SK-N-MC (cell line): ENCODE results near the gene WDR90.

ENCODE experiments used
- DNase-seq: peaks from one replicate; pipeline ENCODE4 v3.0.0-alpha.2; 2011; ENCODE audit warnings: low read depth, low spot score
- H3K27ac ChIP-seq: fragments of 200-600 bp; sonication (generic); 2 replicates; pipeline ENCODE4 v1.5.1; 2016; ENCODE audit warnings: mixed run types
- H3K36me3 ChIP-seq: fragments of 200-600 bp; sonication (generic); 2 replicates; pipeline ENCODE4 v1.6.1; 2017; ENCODE audit warnings: antibody characterized with exemption, low read length, mixed read lengths; ENCODE audit not compliant: insufficient read depth
- H3K4me3 ChIP-seq: fragments of 200-600 bp; sonication (generic); 2 replicates; pipeline ENCODE4 v1.5.1; 2016
- H3K9ac ChIP-seq: fragments of 200-600 bp; sonication (generic); 2 replicates; pipeline ENCODE4 v1.8.0; 2017; ENCODE audit warnings: mixed run types, mixed read lengths; ENCODE audit not compliant: insufficient read length
- H3K9me3 ChIP-seq: fragments of 200-600 bp; sonication (generic); 2 replicates; pipeline ENCODE4 v1.6.1; 2017; ENCODE audit warnings: low read depth, mild to moderate bottlenecking, antibody characterized with exemption, low read length, moderate library complexity, mixed read lengths
- EZH2 ChIP-seq: fragments of 200-600 bp; sonication (generic); IDR thresholded peaks from one replicate; pipeline ENCODE4 v1.6.1; 2017; ENCODE audit warnings: antibody characterized with exemption
- FOXP2 ChIP-seq: optimal IDR thresholded peaks from 2 replicates; pipeline ENCODE3; 2011; ENCODE audit warnings: mild to moderate bottlenecking, moderate library complexity; ENCODE audit not compliant: insufficient read depth; ENCODE audit errors: extremely low read length, control extremely low read depth
- POLR2AphosphoS5 ChIP-seq: IDR thresholded peaks from 2 replicates; pipeline ENCODE4 v1.6.1; 2012; ENCODE audit warnings: mild to moderate bottlenecking, low read depth, low read length, borderline replicate concordance

WDR90 gene

DNA sequence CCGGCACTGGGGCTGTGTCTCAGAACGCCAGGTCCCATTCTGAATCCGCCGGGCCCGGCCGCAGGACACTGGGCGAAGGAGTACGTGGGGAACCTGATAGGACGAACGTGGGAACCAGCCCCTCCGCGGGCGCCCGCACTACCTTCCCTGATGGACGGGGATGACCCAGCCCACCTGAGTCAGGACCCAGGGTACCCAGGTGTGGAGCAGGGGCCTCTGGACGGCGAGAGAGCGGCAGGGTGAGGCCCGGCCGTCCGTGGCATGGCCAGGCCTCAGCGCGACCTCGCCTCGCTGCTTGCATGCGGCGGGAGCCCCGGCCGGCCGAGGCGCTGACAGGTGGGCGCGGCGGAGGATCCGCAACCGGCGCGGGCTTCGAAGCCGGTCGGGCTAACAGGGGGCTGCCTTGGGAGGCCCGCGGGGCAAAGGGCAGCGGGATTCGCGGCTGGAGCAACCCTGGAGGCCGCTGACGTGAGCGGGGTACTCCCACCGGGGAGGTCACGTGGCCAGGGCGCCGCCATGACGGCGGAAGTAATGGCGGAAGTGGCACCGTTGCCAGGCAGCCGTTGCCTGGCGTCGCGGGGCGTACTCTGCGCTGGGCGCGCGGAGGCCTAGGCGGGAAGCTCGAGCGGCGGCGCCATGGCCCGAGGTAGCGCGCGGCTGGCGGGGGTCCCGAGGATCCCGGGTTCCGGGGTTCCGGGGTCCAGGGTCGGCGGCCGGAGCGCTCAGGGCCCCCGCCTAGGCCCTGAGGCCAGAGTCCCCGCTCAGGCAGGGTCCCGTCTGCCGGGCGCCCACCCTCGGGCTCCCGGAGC, at the start of gene WDR90:
Gene WDR90 (plus strand): TSS at position 585 of the 809 bp plus-strand sequence. CDS start 52 bp downstream, at position 637.
- H3K27ac ChIP-seq: peak within 1 kb of the TSS; percentile 86
- no peaks in the 10 kb centered on the region for H3K9me3 ChIP-seq
- H3K36me3 ChIP-seq: no peaks in the 10 kb centered on the region
- H3K9ac ChIP-seq: peak within 1 kb of the TSS; percentile 96
- DNase-seq: peak; percentile 28
- TF ChIP-seq EZH2: no peak
- peak; percentile 78; the same call in 1 of the 2 replicates for TF ChIP-seq POLR2AphosphoS5
- no peak for TF ChIP-seq FOXP2
- peak within 1 kb of the TSS; percentile 91 for H3K4me3 ChIP-seq

DNA sequence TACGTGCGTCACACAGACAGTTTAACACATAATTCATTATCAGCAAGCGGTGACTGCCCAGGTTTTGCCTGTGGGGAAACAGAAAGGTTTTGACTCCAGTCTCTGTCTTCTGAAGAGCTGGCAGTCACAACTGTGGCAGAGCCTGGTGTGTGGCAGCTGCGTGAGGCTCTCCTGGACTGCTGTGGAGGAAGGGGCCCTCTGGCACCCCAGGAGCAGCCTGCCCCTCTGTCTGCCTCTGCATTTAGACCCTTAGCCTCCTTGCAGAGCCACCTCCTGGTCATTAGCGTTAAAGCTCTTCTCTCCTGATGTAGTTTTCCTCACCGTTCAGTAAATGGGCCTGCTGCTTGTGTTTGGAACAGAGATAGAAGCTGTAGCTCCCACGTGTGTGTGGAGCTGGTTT, 48.4 kb upstream of the WDR90 start:
- no peak for DNase-seq
- H3K9ac ChIP-seq: no peak overlapping the region
- H3K4me3 ChIP-seq: no peak overlapping the region
- no peaks in the 10 kb centered on the region for H3K9me3 ChIP-seq
- no peaks in the 10 kb centered on the region for H3K36me3 ChIP-seq
- no peak overlapping the region for H3K27ac ChIP-seq
- TF ChIP-seq FOXP2 (no peak), POLR2AphosphoS5 (no peak), EZH2 (no peak)

DNA sequence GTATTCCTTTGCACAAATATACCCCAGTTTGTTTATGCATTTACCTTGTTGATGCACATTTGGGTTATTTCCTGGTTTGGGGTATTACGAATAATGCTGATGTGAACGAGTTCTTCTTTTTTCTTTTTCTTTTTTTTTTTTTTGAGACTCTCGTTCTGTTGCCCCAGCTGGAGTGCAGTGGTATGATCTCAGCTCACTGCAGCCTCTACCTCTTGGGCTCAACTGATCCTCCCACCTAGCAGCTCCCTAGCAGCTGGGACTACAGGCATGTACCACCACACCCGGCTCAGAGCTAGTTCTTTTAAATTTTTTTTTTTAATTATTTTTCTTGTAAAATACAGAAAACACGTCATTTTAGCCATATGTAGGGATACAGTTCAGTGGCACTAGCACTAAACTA, 45.2 kb upstream of the WDR90 start:
- TF ChIP-seq EZH2: no peak
- TF ChIP-seq POLR2AphosphoS5: no peak
- no peak for TF ChIP-seq FOXP2
- no peaks in the 10 kb centered on the region for H3K9me3 ChIP-seq
- no peak for DNase-seq
- H3K9ac ChIP-seq: no peak overlapping the region
- no peaks in the 10 kb centered on the region for H3K36me3 ChIP-seq
- 0 out of 2 replicates have a peak overlapping the region, but pooled peaks have one; percentile 55 for H3K27ac ChIP-seq
- H3K4me3 ChIP-seq: peak overlapping the region; percentile 35; the same call in 1 of the 2 replicates

DNA sequence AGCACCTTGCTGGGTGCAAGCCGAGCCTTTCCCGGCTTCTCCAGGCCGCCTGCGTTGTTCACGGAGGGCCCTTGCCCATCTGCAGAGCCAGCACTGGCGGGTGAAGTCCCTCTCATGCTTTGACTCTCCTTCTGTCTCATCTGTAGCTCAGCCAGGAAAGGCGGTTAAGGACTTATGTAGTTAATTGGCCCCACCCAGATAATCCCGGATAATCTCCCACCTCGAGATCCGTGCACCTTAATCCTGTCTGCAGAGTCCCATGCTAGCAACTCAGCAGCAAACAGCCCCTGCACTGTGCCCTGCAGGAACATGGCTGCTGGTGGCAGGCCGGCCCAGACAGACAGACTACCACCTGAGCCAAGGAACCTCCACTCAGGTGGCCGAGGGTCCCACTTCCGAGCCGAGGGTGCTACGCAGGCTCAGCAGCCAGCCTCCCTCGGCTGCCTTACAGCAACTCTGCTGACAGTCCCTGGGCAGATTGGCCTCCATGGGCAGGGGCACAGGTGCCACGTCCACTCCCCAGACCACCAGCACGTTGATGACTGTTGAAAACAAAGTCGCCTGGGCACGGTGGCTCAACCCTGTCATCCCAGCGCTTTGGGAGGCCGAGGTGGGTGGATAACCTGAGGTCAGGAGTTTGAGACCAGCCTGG, 42.4 kb upstream of the WDR90 start:
- DNase-seq: no peak
- Histone ChIP-seq H3K36me3 (no peaks in the 10 kb centered on the region), H3K9ac (no peak overlapping the region), H3K9me3 (no peaks in the 10 kb centered on the region), H3K27ac (no peak overlapping the region), H3K4me3 (no peak overlapping the region)
- TF ChIP-seq EZH2: no peak
- no peak for TF ChIP-seq POLR2AphosphoS5

DNA sequence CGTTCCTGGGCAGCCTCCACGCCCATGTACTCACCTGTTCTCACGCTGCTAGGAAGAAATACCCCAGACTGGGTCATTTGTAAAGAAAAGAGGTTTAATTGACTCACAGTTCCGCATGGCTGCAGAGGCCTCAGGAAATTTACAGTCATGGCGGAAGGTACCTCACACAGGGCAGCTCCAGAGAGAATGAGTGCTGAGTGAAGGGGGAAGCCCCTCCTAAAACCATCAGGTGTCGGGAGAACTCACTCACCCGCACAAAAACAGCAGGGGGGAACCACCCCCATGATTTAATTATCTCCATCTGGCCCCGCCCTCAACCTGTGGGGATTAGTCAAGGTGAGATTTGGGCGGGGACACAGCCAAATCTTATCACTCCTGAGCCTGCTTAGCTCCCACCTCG, 41.1 kb upstream of the WDR90 start:
- Histone ChIP-seq H3K9me3 (no peaks in the 10 kb centered on the region), H3K4me3 (no peak overlapping the region), H3K27ac (no peak overlapping the region), H3K36me3 (no peaks in the 10 kb centered on the region), H3K9ac (no peak overlapping the region)
- no peak for TF ChIP-seq POLR2AphosphoS5
- no peak for TF ChIP-seq EZH2
- no peak for TF ChIP-seq FOXP2
- no peak for DNase-seq

DNA sequence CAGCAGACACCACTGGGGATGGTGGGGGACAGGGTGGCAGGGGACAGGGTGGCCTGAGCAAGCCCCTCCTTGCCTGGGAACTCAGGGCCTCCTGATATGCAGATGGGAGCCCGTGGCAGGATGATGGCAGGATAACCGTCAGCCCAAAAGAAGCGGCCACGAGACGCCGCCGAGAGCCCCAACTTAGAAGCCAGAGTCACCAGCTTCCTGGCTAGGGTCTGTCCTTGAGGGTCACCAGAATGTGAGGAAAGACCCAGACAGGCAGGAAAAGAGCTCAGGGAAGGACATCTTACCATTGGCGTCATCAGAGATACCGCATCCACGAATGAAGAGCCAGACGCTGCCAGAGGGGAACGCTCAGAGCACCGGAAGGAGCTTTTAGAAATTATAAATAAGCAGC, 39.8 kb upstream of the WDR90 start:
- Histone ChIP-seq H3K9ac (no peak overlapping the region), H3K9me3 (no peaks in the 10 kb centered on the region)

DNA sequence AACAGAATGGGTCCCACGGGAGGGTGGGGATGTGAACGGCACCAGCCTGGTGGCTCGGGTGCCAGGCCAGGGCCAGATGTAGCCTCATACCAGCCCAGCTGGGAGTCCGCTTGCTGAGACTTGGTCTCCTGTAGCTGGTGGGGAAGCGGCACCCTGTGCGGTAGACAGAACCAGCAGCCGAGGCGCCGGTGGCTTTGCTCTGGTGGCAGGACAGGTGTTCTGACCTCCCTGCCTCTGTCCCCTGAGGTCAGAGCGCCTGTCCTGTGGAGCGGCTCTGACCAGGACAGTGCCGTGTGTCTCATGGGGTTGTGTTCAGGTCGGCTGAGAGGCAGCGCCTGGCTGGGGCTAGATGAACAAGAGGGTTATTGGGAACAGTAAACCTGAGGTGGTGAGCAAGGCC, 39.2 kb upstream of the WDR90 start:
- H3K9me3 ChIP-seq: no peaks in the 10 kb centered on the region
- H3K36me3 ChIP-seq: no peaks in the 10 kb centered on the region
- DNase-seq: no peak
- no peak overlapping the region for H3K27ac ChIP-seq
- TF ChIP-seq POLR2AphosphoS5: no peak
- no peak for TF ChIP-seq EZH2
- no peak for TF ChIP-seq FOXP2
- no peak overlapping the region for H3K4me3 ChIP-seq
- no peak overlapping the region for H3K9ac ChIP-seq

More for the DNA sequence above, 39.8 kb upstream of the WDR90 start:
- H3K27ac ChIP-seq: no peak overlapping the region
- no peak overlapping the region for H3K4me3 ChIP-seq
- H3K36me3 ChIP-seq: no peaks in the 10 kb centered on the region
- no peak for DNase-seq
- no peak for TF ChIP-seq EZH2
- TF ChIP-seq POLR2AphosphoS5: no peak
- TF ChIP-seq FOXP2: no peak

DNA sequence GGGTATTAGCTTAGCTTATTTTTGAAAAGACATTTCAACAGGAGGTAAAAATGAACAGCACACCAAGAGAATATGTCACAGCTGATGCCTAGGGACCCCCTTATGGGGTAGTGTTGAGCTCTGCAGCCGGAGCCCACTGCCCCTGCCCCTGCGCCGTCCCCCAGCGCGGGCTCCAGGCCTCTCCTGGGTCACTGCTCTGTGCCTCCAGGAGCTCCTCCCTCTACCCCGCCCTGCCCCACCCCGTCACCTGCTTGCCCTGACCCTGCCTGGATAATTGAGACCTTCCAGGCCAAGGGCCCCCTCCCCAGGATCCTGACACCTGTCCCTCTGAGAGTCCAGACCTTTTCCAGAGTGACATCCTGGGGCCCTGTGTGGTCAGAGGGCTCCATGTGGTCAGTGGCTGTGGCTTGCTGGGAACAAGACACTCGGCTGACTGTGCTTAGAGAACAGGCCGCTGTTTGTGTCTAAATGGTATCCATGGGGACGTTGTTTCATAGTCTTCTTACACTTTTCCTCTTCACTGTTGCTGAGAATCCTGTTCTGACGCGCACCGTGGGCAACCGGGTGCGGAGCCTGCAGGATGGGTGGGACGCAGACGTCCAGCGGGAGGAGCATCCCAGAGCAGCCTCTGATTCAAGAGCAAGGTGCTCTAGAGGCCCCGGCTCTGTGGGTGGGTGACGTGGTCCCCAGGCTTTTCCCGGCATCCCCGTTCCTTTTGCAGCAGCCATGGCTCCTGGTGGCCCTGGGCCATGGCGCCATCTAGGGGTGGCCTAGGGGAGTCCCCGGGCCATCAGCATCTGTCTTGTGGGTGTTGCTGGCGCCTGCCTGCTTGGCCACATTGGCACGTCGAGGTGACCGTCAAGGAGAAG, 38.4 kb upstream of the WDR90 start:
- H3K36me3 ChIP-seq: no peaks in the 10 kb centered on the region
- no peak overlapping the region for H3K4me3 ChIP-seq
- no peak overlapping the region for H3K27ac ChIP-seq
- TF ChIP-seq EZH2: no peak
- TF ChIP-seq FOXP2: no peak
- no peak for TF ChIP-seq POLR2AphosphoS5
- H3K9ac ChIP-seq: no peak overlapping the region
- H3K9me3 ChIP-seq: no peaks in the 10 kb centered on the region
- DNase-seq: no peak
